ENCODE results near the gene CHML. TPM values are rescaled to one million over a fixed set of nuclear protein-coding genes. Genes with fewer than 3 reads are reported as not detected.

CHML gene
- total RNA-seq, 4 donors from 2014 or later: 6.2 to 13.0 (median 9.4) TPM

DNA sequence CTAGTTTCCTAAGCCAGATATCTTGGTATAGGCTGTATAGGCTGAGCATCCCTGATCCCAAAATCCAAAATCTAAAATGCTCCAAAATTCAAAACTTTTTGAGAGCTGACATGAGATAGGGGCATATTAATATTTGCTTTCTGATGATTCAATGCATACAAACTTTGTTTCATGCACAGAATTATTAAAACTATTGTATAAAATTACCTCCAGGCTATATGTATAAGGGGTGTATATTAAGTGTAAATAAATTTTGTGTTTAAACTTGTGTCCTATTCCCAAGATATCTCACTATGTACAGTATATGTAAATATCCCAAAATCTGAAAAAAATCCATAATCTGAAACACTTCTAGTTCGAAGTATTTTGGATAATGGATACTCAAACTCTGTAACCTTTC lies 14.5 kb upstream of the CHML start:
- TF ChIP-seq, protein P1, sequence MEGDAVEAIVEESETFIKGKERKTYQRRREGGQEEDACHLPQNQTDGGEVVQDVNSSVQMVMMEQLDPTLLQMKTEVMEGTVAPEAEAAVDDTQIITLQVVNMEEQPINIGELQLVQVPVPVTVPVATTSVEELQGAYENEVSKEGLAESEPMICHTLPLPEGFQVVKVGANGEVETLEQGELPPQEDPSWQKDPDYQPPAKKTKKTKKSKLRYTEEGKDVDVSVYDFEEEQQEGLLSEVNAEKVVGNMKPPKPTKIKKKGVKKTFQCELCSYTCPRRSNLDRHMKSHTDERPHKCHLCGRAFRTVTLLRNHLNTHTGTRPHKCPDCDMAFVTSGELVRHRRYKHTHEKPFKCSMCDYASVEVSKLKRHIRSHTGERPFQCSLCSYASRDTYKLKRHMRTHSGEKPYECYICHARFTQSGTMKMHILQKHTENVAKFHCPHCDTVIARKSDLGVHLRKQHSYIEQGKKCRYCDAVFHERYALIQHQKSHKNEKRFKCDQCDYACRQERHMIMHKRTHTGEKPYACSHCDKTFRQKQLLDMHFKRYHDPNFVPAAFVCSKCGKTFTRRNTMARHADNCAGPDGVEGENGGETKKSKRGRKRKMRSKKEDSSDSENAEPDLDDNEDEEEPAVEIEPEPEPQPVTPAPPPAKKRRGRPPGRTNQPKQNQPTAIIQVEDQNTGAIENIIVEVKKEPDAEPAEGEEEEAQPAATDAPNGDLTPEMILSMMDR (IDR thresholded peaks at IDR 0.05; ENCODE audit: low read depth): no peak

- TF ChIP-seq, protein P1 (IDR thresholded peaks at IDR 0.05; ENCODE audit: low read depth): no peak
Observed at GRCh38 chr1:241654019-241654418, 13.8 kb upstream of the CHML start.

- TF ChIP-seq, protein P1 (IDR thresholded peaks at IDR 0.05; ENCODE audit: low read depth): no peak
Observed at GRCh38 chr1:241652012-241652411, 11.8 kb upstream of the CHML start, which contains the start of gene WDR64. Gene WDR64, plus strand, starts transcription at chr1:241652281. Its CDS starts 204 bp downstream, at chr1:241652485.

DNA sequence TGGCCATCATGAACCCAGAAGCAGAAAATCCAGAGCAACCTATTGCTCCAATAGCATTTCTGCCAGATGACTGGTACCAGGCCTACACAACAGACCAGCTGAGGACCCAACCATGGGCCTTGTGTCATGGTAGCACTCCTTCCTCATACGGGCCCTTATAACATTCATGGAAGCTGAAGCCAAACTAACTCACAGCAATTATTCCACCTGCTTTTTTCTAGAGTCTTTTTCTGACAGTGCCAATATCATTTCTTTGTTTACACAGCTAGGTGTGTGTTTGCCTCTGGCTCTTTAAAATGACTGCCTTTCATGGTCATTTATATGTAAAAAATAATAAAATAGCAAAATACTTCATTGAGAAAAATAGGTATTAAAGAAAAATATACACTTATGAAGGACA lies 8.0 kb upstream of the CHML start:
- TF ChIP-seq, protein P1 (IDR thresholded peaks at IDR 0.05; ENCODE audit: low read depth): no peak

GRCh38 chr1:241647658-241648057 lies 7.5 kb upstream of the CHML start:
- TF ChIP-seq, protein P1 (IDR thresholded peaks at IDR 0.05; ENCODE audit: low read depth): no peak

GRCh38 chr1:241646201-241646600 lies 6.0 kb upstream of the CHML start:
- TF ChIP-seq, protein P1 (IDR thresholded peaks at IDR 0.05; ENCODE audit: low read depth): no peak

DNA sequence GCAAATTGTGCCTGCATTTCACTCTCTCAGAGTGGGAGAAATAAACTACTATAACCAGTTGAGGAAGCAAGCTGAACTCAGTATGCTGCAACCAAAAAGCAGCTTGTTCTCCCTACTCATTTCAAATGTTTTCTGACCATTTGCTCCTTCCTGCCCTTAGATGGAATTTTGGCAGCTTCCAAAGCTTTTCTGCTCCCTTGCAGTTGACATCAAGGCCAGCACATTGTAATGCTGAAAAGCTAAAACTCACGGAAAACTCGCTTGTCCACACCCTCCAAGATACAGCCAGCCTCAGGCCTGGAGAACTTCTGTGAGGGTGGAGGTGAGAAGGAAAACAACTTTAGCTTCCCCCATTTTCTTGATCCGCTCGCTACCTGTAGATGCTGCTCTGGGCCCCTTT lies 5.0 kb upstream of the CHML start:
- TF ChIP-seq, protein P1 (IDR thresholded peaks at IDR 0.05; ENCODE audit: low read depth): no peak
